ENCODE measurements around the gene TH. TPM values are rescaled to one million over a fixed set of nuclear protein-coding genes. Genes with fewer than 3 reads are reported as not detected.

TH gene
- total and polyA plus RNA-seq, 2 donors (not counting 1 experiment from before 2014, with no cell fraction given), result not detected

- no peak overlapping the region for H3K27ac Mint-ChIP-seq
- H3K4me3 ChIP-seq (ENCODE audit: control extremely low read depth in 1 of 5, extremely low read depth in 1 of 5, insufficient read depth in 1 of 5, low read depth in 2 of 5, low read length in 4 of 5), result no peak overlapping the region
- H3K4me1 Mint-ChIP-seq, result peaks cover 7% of the 10 kb centered on the region
- no peak overlapping the region for H2AFZ ChIP-seq (ENCODE audit: insufficient read depth, low read depth, low read length, poor library complexity, severe bottlenecking)
- intact Hi-C loops (cut with micrococcal nuclease), result no loop called here
- DNase-seq (no peak), ATAC-seq (ENCODE audit: low read depth) (no peak)
- no peaks in the 10 kb centered on the region for H3K36me3 ChIP-seq (replicated peaks in 1 of 2; ENCODE audit: control extremely low read depth in 1 of 2, control insufficient read depth in 1 of 2, extremely low read depth in 1 of 2, insufficient read depth in 2 of 2, low read length in 1 of 2)
- H3K27me3 Mint-ChIP-seq, result peaks cover 12% of the 10 kb centered on the region
- H3K9me3 Mint-ChIP-seq (ENCODE audit: insufficient read depth), result peaks cover 2% of the 10 kb centered on the region
- H3K27me3 ChIP-seq (replicated peaks in 1 of 4; ENCODE audit: control extremely low read depth in 1 of 4, control insufficient read depth in 3 of 4, insufficient read depth in 4 of 4, low read length in 3 of 4), result peaks cover 0 to 3% (median 0%) of the 10 kb centered on the region in 4 experiments
- no peak overlapping the region for H3K9ac ChIP-seq (ENCODE audit: low read length)
- 90% methylated on average over 1 of the region's 1 CpG for WGBS (ENCODE audit: insufficient coverage)
- peaks cover 0 to 3% (median 0%) of the 10 kb centered on the region in 3 donors for H3K9me3 ChIP-seq (ENCODE audit: control extremely low read depth in 1 of 3, control insufficient read depth in 2 of 3, insufficient read depth in 1 of 3, low read length in 2 of 3)
- no peak overlapping the region for H3K4me2 ChIP-seq (replicated peaks; ENCODE audit: low read depth, low read length, poor library complexity, severe bottlenecking)
- no peak overlapping the region for H3K4me3 Mint-ChIP-seq
- H3K79me2 ChIP-seq (ENCODE audit: control insufficient read depth, insufficient read depth, low read length), result no peaks in the 10 kb centered on the region
- no peaks in the 10 kb centered on the region for H4K20me1 ChIP-seq (ENCODE audit: control insufficient read depth, insufficient read depth, low read length, poor library complexity, severe bottlenecking)
- TF ChIP-seq EZH2 (IDR thresholded peaks at IDR 0.05; ENCODE audit: borderline replicate concordance, insufficient read depth, low read depth, low read length, poor library complexity, severe bottlenecking) (no peak), CTCF (IDR thresholded peaks at IDR 0.05) (no peak)
- ChIA-PET CTCF (interaction anchor here (4.8 to 7.3 kb wide), 2 partner anchors 103 to 219 kb away, joined by 68 to 95 read pairs; partner anchors contain the start of genes C11orf21 and TSPAN32), POLR2A (no interaction called here)
- no peak overlapping the region for H3K27ac ChIP-seq (ENCODE audit: low read length in 2 of 2)
- peaks cover 0 to 8% of the 10 kb centered on the region in 2 donors for H3K4me1 ChIP-seq (ENCODE audit: control insufficient read depth in 2 of 2, insufficient read depth in 2 of 2, low read length in 2 of 2)
These were observed 29.4 kb upstream of the TH start for GRCh38 chr11:2200957-2201519.

GRCh38 chr11:2200536-2200935 is 28.9 kb upstream of the TH start:
- H4K20me1 ChIP-seq (ENCODE audit: control insufficient read depth, insufficient read depth, low read length, poor library complexity, severe bottlenecking), result no peaks in the 10 kb centered on the region
- no peak overlapping the region for H3K9ac ChIP-seq (ENCODE audit: low read length)
- Mint-ChIP-seq H3K4me3 (no peak overlapping the region), H3K27me3 (peaks cover 14% of the 10 kb centered on the region), H3K4me1 (peaks cover 7% of the 10 kb centered on the region), H3K9me3 (ENCODE audit: insufficient read depth) (peaks cover 2% of the 10 kb centered on the region), H3K27ac (no peak overlapping the region)
- no peak overlapping the region for H3K27ac ChIP-seq (ENCODE audit: low read length in 2 of 2)
- POLR2A ChIA-PET, result no interaction called here
- H3K9me3 ChIP-seq (ENCODE audit: control extremely low read depth in 1 of 3, control insufficient read depth in 2 of 3, insufficient read depth in 1 of 3, low read length in 2 of 3), result peaks cover 0 to 3% (median 0%) of the 10 kb centered on the region in 3 donors
- H3K4me1 ChIP-seq (ENCODE audit: control insufficient read depth in 2 of 2, insufficient read depth in 2 of 2, low read length in 2 of 2), result peaks cover 0 to 8% of the 10 kb centered on the region in 2 donors
- WGBS (ENCODE audit: insufficient coverage), result 85% methylated on average over 8 of the region's 11 CpGs
- no peak for ATAC-seq (ENCODE audit: low read depth)
- H3K79me2 ChIP-seq (ENCODE audit: control insufficient read depth, insufficient read depth, low read length), result no peaks in the 10 kb centered on the region
- CTCF ChIA-PET, result interaction anchor here (4.8 to 7.3 kb wide), 2 partner anchors 104 to 219 kb away, joined by 68 to 95 read pairs; partner anchors contain the start of genes C11orf21 and TSPAN32
- H2AFZ ChIP-seq (ENCODE audit: insufficient read depth, low read depth, low read length, poor library complexity, severe bottlenecking), result no peak overlapping the region
- H3K4me3 ChIP-seq (ENCODE audit: control extremely low read depth in 1 of 5, extremely low read depth in 1 of 5, insufficient read depth in 1 of 5, low read depth in 2 of 5, low read length in 4 of 5), result no peak overlapping the region
- intact Hi-C loops (cut with micrococcal nuclease), result no loop called here
- no peak for DNase-seq
- no peaks in the 10 kb centered on the region for H3K36me3 ChIP-seq (replicated peaks in 1 of 2; ENCODE audit: control extremely low read depth in 1 of 2, control insufficient read depth in 1 of 2, extremely low read depth in 1 of 2, insufficient read depth in 2 of 2, low read length in 1 of 2)
- peaks cover 0 to 6% (median 1%) of the 10 kb centered on the region in 4 experiments for H3K27me3 ChIP-seq (replicated peaks in 1 of 4; ENCODE audit: control extremely low read depth in 1 of 4, control insufficient read depth in 3 of 4, insufficient read depth in 4 of 4, low read length in 3 of 4)
- H3K4me2 ChIP-seq (replicated peaks; ENCODE audit: low read depth, low read length, poor library complexity, severe bottlenecking), result no peak overlapping the region
- TF ChIP-seq EZH2 (IDR thresholded peaks at IDR 0.05; ENCODE audit: borderline replicate concordance, insufficient read depth, low read depth, low read length, poor library complexity, severe bottlenecking) (no peak), CTCF (IDR thresholded peaks at IDR 0.05) (no peak)
